CD14-positive monocyte (primary cell): Measurements from ENCODE around the gene ULK4. TPM values are rescaled to one million over a fixed set of nuclear protein-coding genes. Genes with fewer than 3 reads are reported as not detected.

Source experiments
- DNase-seq, 3 donors: peaks; one replicate each; pipeline ENCODE4 v3.0.0-alpha.2; 2011 to 2022
- H2AFZ ChIP-seq: 2 replicates; pipeline ENCODE4 v1.6.0; 2012; ENCODE audit warnings: mild to moderate bottlenecking, low read depth, low read length, inconsistent platforms; ENCODE audit not compliant: insufficient read depth, poor library complexity, severe bottlenecking
- H3K27ac ChIP-seq, 2 donors: 1 replicate in 1 of 2; 2 replicates in 1 of 2; pipeline ENCODE4 v1.5.1; 2012 to 2013; ENCODE audit warnings: low read length in 2 of 2, control low read depth in 1 of 2, inconsistent platforms in 1 of 2, low read depth in 1 of 2, mild to moderate bottlenecking in 1 of 2
- H3K27me3 ChIP-seq, 2 donors: one replicate each; pipeline versions ENCODE4 v1.6.0 to v1.6.1; 2011 to 2013; ENCODE audit warnings: low read length in 2 of 2; ENCODE audit not compliant: control insufficient read depth in 2 of 2, insufficient read depth in 2 of 2
- H3K36me3 ChIP-seq, 2 donors: replicated peaks in 1 of 2; 1 replicate in 1 of 2; 2 replicates in 1 of 2; pipeline versions ENCODE4 v1.5.1 to v1.6.1; 2012 to 2013; ENCODE audit warnings: low read length in 2 of 2, control low read depth in 1 of 2, inconsistent platforms in 1 of 2, mild to moderate bottlenecking in 1 of 2; ENCODE audit not compliant: insufficient read depth in 2 of 2, control insufficient read depth in 1 of 2
- H3K4me1 ChIP-seq, 2 donors: 1 replicate in 1 of 2; 2 replicates in 1 of 2; pipeline versions ENCODE4 v1.5.1 to v1.6.1; 2012 to 2013; ENCODE audit warnings: low read length in 2 of 2, control low read depth in 1 of 2, inconsistent platforms in 1 of 2, mild to moderate bottlenecking in 1 of 2, moderate library complexity in 1 of 2; ENCODE audit not compliant: insufficient read depth in 2 of 2, control insufficient read depth in 1 of 2
- H3K4me2 ChIP-seq: replicated peaks from 2 replicates; pipeline ENCODE3; 2012; ENCODE audit warnings: low read length, moderate library complexity, mild to moderate bottlenecking; ENCODE audit not compliant: poor library complexity, severe bottlenecking; ENCODE audit errors: extremely low read depth
- H3K4me3 ChIP-seq, 3 experiments: fragments of 200-600 bp in 1 of 3; sonication (generic) in 1 of 3; replicated peaks in 1 of 3; 1 replicate in 2 of 3; 2 replicates in 1 of 3; pipeline ENCODE4 v1.5.1; 2011 to 2013; ENCODE audit warnings: low read length in 3 of 3, mild to moderate bottlenecking in 3 of 3, control low read depth in 2 of 3, low read depth in 2 of 3, inconsistent platforms in 1 of 3, moderate library complexity in 1 of 3
- H3K79me2 ChIP-seq: 2 replicates; pipeline ENCODE4 v1.6.0; 2012; ENCODE audit warnings: mild to moderate bottlenecking, control low read depth, inconsistent platforms, low read length, moderate library complexity; ENCODE audit not compliant: insufficient read depth
- H3K9ac ChIP-seq: 2 replicates; pipeline ENCODE4 v1.6.0; 2017; ENCODE audit warnings: low read length, mild to moderate bottlenecking; ENCODE audit not compliant: insufficient read depth, poor library complexity, severe bottlenecking
- H3K9me3 ChIP-seq, 2 donors: replicated peaks in 1 of 2; 1 replicate in 1 of 2; 2 replicates in 1 of 2; pipeline versions ENCODE4 v1.5.1 to v1.6.1; 2012 to 2013; ENCODE audit warnings: low read length in 2 of 2, control low read depth in 1 of 2; ENCODE audit not compliant: control insufficient read depth in 1 of 2, insufficient read depth in 1 of 2
- H4K20me1 ChIP-seq: 2 replicates; pipeline ENCODE4 v1.6.0; 2012; ENCODE audit warnings: mild to moderate bottlenecking, low read length, control low read depth, moderate library complexity; ENCODE audit not compliant: insufficient read depth
- H3K27ac Mint-ChIP-seq, 7 donors: one replicate each; pipeline ENCODE4 v1.8.0; 2020; ENCODE audit warnings: mild to moderate bottlenecking in 7 of 7, mixed read lengths in 7 of 7, moderate library complexity in 6 of 7, inconsistent platforms in 2 of 7
- H3K27me3 Mint-ChIP-seq, 3 donors: one replicate each; pipeline ENCODE4 v1.8.0; 2021 to 2022; ENCODE audit warnings: low read depth in 3 of 3, mild to moderate bottlenecking in 3 of 3, mixed read lengths in 3 of 3, moderate library complexity in 3 of 3, inconsistent platforms in 1 of 3
- H3K36me3 Mint-ChIP-seq, 2 donors: one replicate each; pipeline ENCODE4 v1.8.0; 2020; ENCODE audit warnings: mixed read lengths in 2 of 2, inconsistent platforms in 1 of 2, mild to moderate bottlenecking in 1 of 2
- H3K4me1 Mint-ChIP-seq: one replicate; pipeline ENCODE4 v1.8.0; 2020; ENCODE audit warnings: mild to moderate bottlenecking, mixed read lengths
- H3K4me3 Mint-ChIP-seq, 2 donors: one replicate each; pipeline ENCODE4 v1.8.0; 2020; ENCODE audit warnings: mild to moderate bottlenecking in 2 of 2, mixed read lengths in 2 of 2, moderate library complexity in 1 of 2
- H3K9me3 Mint-ChIP-seq, 7 donors: one replicate each; pipeline ENCODE4 v1.8.0; 2020 to 2022; ENCODE audit warnings: mixed read lengths in 7 of 7, mild to moderate bottlenecking in 6 of 7, moderate library complexity in 6 of 7, inconsistent platforms in 2 of 7
- WGBS: methylation state at CpG from one replicate; pipeline ENCODE4 v1.1.5; 2013; ENCODE audit warnings: missing lambda C conversion rate; ENCODE audit not compliant: insufficient coverage; 5-methylcytosine and 5-hydroxymethylcytosine counted together
- intact Hi-C, 2 donors: fragments of 100-400 bp; cut with micrococcal nuclease; formaldehyde crosslinking; loops; one replicate each; pipeline versions ENCODE4 v1.15.0 to v1.15.1; 2023
- polyA minus RNA-seq: library from RNA; depleted of rRNA, polyadenylated mRNA; stranded (reverse); fragments of >200 nt; gene quantifications from 2 replicates; pipeline ENCODE4 v1.2.3, GENCODE V29; 2012
- polyA plus RNA-seq, 3 donors: library from polyadenylated mRNA; depleted of rRNA in 1 of 3; unstranded in 2 of 3; stranded (reverse) in 1 of 3; fragments of 300-500 nt in 2 of 3; fragments of >200 nt in 1 of 3; fragmentation: Illumina TruSeq in 2 of 3; gene quantifications; 1 replicate in 2 of 3; 2 replicates in 1 of 3; pipeline ENCODE4 v1.2.3, GENCODE V29; 2012 to 2021
- total RNA-seq, 12 experiments: library from RNA in 1 of 12; stranded (reverse) in 1 of 12; fragments of 120-200 nt in 1 of 12; gene quantifications; one replicate each; pipeline ENCODE4 v1.2.4 and lab custom pipeline; 2013 to 2026; ENCODE audit warnings: mixed read lengths in 6 of 12, inconsistent platforms in 1 of 12
- TF ChIP-seq, protein P1 (sequence below): fragments of 200-600 bp; IDR thresholded peaks from one replicate; pipeline ENCODE4 v1.8.0; 2022; ENCODE audit warnings: antibody characterized with exemption, mild to moderate bottlenecking

The ULK4 gene
- 14.3 TPM for total RNA-seq (2013)
- polyA plus RNA-seq (10 to 100 TPM in 2 of 3 donors, 1 to 10 TPM in 1; 6.7 to 14.0 (median 11.8) TPM), polyA minus RNA-seq (6.4 and 6.9 TPM in 2 replicates), total RNA-seq (lab: John Stamatoyannopoulos, UW) (5.7 to 36.0 (median 13.1) reads per million in 11 experiments)

- DNase-seq: peak; percentile 99 to 100 (median 99)
- H3K4me1 Mint-ChIP-seq: peaks cover 17% of the 10 kb centered on the region
- H3K9me3 Mint-ChIP-seq: peaks cover 0 to 2% (median 0%) of the 10 kb centered on the region in 7 donors
- intact Hi-C loops: loop anchor here (2.0 to 10.0 kb wide), 4 partner anchors 50 to 1647 kb away; partner anchors contain the start of gene RPL14 (in 1 of the 2)
- Histone ChIP-seq H3K27me3 (no peaks in the 10 kb centered on the region), H3K27ac (peak within 1 kb of the TSS; percentile 47 to 87), H4K20me1 (no peaks in the 10 kb centered on the region), H3K4me2 (peak within 1 kb of the TSS; percentile 100), H3K9me3 (no peaks in the 10 kb centered on the region), H2AFZ (peak within 1 kb of the TSS; percentile 99), H3K79me2 (peaks cover 16% of the 10 kb centered on the region), H3K36me3 (no peaks in the 10 kb centered on the region), H3K4me1 (peaks cover 13 to 18% of the 10 kb centered on the region in 2 donors), H3K4me3 (peak within 1 kb of the TSS; percentile 61 to 100 (median 82)), H3K9ac (peak within 1 kb of the TSS; percentile 76)
- H3K27ac Mint-ChIP-seq: peak within 1 kb of the TSS; percentile 91 to 98 (median 96)
- H3K36me3 Mint-ChIP-seq: no peaks in the 10 kb centered on the region
- under 1% methylated on average over 52 of the region's 58 CpGs for WGBS
- TF ChIP-seq, protein P1, sequence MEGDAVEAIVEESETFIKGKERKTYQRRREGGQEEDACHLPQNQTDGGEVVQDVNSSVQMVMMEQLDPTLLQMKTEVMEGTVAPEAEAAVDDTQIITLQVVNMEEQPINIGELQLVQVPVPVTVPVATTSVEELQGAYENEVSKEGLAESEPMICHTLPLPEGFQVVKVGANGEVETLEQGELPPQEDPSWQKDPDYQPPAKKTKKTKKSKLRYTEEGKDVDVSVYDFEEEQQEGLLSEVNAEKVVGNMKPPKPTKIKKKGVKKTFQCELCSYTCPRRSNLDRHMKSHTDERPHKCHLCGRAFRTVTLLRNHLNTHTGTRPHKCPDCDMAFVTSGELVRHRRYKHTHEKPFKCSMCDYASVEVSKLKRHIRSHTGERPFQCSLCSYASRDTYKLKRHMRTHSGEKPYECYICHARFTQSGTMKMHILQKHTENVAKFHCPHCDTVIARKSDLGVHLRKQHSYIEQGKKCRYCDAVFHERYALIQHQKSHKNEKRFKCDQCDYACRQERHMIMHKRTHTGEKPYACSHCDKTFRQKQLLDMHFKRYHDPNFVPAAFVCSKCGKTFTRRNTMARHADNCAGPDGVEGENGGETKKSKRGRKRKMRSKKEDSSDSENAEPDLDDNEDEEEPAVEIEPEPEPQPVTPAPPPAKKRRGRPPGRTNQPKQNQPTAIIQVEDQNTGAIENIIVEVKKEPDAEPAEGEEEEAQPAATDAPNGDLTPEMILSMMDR: no peak
- no peaks in the 10 kb centered on the region for H3K27me3 Mint-ChIP-seq
- H3K4me3 Mint-ChIP-seq: peak within 1 kb of the TSS; percentile 99
Observed at GRCh38 chr3:41961751-41962679, at the start of gene ULK4. ULK4 (minus strand) TSS chr3:41962103; CDS start chr3:41954759, 7,344 bp downstream.

- Mint-ChIP-seq H3K27me3 (peaks cover 0 to 4% (median 0%) of the 10 kb centered on the region in 3 donors), H3K4me3 (no peak overlapping the region), H3K4me1 (peaks cover 23% of the 10 kb centered on the region), H3K36me3 (peaks cover 2 to 9% of the 10 kb centered on the region in 2 donors), H3K27ac (peak overlapping the region in 1 of 7 donors; percentile 75), H3K9me3 (peaks cover 0 to 3% (median 0%) of the 10 kb centered on the region in 7 donors)
- intact Hi-C loops: loop anchor here (5.0 to 10.0 kb wide), 2 partner anchors 48 to 54 kb away; partner anchors contain the start of gene ULK4 (in 1 of the 2)
- Histone ChIP-seq H3K4me1 (peaks cover 19 to 28% of the 10 kb centered on the region in 2 donors), H3K9ac (no peak overlapping the region), H3K27me3 (no peaks in the 10 kb centered on the region), H3K27ac (no peak overlapping the region), H3K4me3 (no peak overlapping the region), H3K4me2 (no peak overlapping the region), H4K20me1 (peaks cover 10% of the 10 kb centered on the region), H3K9me3 (no peaks in the 10 kb centered on the region), H3K36me3 (peaks cover 0 to 3% of the 10 kb centered on the region in 2 donors), H3K79me2 (peaks cover 19% of the 10 kb centered on the region), H2AFZ (no peak overlapping the region)
- TF ChIP-seq, protein P1: no peak
- no peak for DNase-seq
- no CpG with 5 or more reads among the region's 2 CpGs for WGBS
Observed at GRCh38 chr3:42010530-42010929, 48.6 kb upstream of the ULK4 start.
